C4-2B (cell line): ENCODE measurements around the gene CTNNA2.

Source experiments
- H3K27ac ChIP-seq: fragments of 450-650 bp; 2 replicates; pipeline ENCODE4 v1.5.1; 2017
- CTCF ChIP-seq: fragments of 450-650 bp; conservative IDR thresholded peaks from 2 replicates; pipeline ENCODE4 v1.5.1; 2017; ENCODE audit warnings: mild to moderate bottlenecking
- ZFX ChIP-seq: fragments of 450-650 bp; IDR thresholded peaks from 2 replicates; pipeline ENCODE4 v1.6.1; 2017

The CTNNA2 gene

GRCh38 chr2:80377071-80377470 lies 864.2 kb downstream of the CTNNA2 start:
- TF ChIP-seq CTCF (no peak), ZFX (no peak)
- H3K27ac ChIP-seq, result no peak overlapping the region

GRCh38 chr2:80380736-80381135 lies 867.9 kb downstream of the CTNNA2 start:
- TF ChIP-seq CTCF, result no peak
- TF ChIP-seq ZFX, result no peak
- H3K27ac ChIP-seq, result no peak overlapping the region

- TF ChIP-seq ZFX, result no peak
- no peak for TF ChIP-seq CTCF
- no peak overlapping the region for H3K27ac ChIP-seq
Measured at GRCh38 chr2:80381666-80382065, 868.8 kb downstream of the CTNNA2 start.

GRCh38 chr2:80392441-80392840 lies 879.6 kb downstream of the CTNNA2 start:
- no peak overlapping the region for H3K27ac ChIP-seq
- TF ChIP-seq CTCF, result no peak

GRCh38 chr2:80393991-80394390 lies 881.1 kb downstream of the CTNNA2 start:
- no peak overlapping the region for H3K27ac ChIP-seq
- TF ChIP-seq ZFX (no peak), CTCF (no peak)

GRCh38 chr2:80395251-80395650 lies 882.4 kb downstream of the CTNNA2 start:
- H3K27ac ChIP-seq, result no peak overlapping the region
- TF ChIP-seq CTCF (no peak), ZFX (no peak)

GRCh38 chr2:80396276-80396675 lies 883.4 kb downstream of the CTNNA2 start:
- TF ChIP-seq ZFX, result no peak
- no peak for TF ChIP-seq CTCF
- H3K27ac ChIP-seq, result no peak overlapping the region
